ENCODE results near the gene CARNS1. TPM values are rescaled to one million over a fixed set of nuclear protein-coding genes. Genes with fewer than 3 reads are reported as not detected.

Gene CARNS1
- total and polyA plus RNA-seq, 10 of the 15 experiments (the other 5 are each of a cell fraction or from before 2014, with no cell fraction given) = 0.02 to 0.14 (median 0.10) TPM; not detected in 3

DNA sequence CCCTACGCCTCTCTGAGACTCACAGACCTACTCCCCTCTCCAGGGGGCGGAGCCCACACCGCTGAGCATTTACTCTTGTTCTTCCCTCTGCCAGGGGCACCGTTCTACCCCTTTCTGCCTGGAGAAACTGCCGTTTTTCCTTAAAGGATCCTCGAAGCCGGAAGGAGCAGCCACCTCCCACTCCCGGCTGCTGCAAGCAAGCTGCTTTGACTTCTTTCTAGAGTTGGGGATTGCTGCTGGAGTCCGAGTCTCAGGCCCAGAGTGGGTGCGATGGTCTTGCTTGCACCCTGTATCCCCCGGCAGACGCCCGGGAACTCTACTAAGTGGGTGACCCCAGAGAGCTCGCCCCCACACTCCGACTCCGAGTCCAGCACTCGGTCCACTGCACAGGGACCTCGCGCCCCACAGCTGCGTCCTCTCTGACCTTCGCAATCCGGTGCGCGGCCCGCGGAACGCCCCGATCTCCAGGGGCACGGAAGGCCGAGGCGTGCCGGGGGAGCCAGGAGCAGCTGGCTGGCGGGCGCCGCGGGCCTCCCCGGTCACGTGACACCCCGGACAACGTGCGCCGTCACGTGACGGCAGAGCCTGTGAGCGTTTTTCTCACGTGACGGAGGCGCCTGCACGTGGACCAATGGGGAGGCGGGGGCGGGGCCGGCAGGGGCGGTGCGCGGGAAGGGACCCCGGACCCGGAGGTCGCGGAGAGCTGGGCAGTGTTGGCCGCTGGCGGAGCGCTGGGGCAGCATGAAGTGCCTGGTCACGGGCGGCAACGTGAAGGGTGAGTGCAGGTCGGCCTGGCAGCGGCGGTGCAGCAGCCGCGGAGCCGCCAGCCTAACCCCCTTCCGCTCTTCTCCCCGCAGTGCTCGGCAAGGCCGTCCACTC, 23.9 kb upstream of the CARNS1 start, which contains the start of gene RAD9A (continued):
- TF ChIP-seq BCLAF1 (IDR thresholded peaks at IDR 0.05) (no peak), SREBF2 (IDR thresholded peaks at IDR 0.05; ENCODE audit: low read length) (no peak), CEBPB (IDR thresholded peaks at IDR 0.05; ENCODE audit: borderline replicate concordance in 1 of 2, low read depth in 2 of 2, low read length in 2 of 2) (no peak), ZNF24 (IDR thresholded peaks at IDR 0.05) (no peak), MEF2A (IDR thresholded peaks at IDR 0.05; ENCODE audit: insufficient read depth, low read depth, low read length) (0 out of 2 replicates have a peak, but pooled peaks have one; percentile 8), EZH2 (IDR thresholded peaks at IDR 0.05; ENCODE audit: borderline replicate concordance, control insufficient read depth, low read depth, low read length) (no peak), JUNB (IDR thresholded peaks at IDR 0.05) (no peak), MXI1 (IDR thresholded peaks at IDR 0.05; ENCODE audit: low read depth, low read length) (peak; percentile 96), TCF12 (IDR thresholded peaks at IDR 0.05; ENCODE audit: low read depth, low read length) (peak; percentile 94), REST (IDR thresholded peaks at IDR 0.05; ENCODE audit: low read depth, low read length) (no peak)
- TF ChIP-seq, protein P1, sequence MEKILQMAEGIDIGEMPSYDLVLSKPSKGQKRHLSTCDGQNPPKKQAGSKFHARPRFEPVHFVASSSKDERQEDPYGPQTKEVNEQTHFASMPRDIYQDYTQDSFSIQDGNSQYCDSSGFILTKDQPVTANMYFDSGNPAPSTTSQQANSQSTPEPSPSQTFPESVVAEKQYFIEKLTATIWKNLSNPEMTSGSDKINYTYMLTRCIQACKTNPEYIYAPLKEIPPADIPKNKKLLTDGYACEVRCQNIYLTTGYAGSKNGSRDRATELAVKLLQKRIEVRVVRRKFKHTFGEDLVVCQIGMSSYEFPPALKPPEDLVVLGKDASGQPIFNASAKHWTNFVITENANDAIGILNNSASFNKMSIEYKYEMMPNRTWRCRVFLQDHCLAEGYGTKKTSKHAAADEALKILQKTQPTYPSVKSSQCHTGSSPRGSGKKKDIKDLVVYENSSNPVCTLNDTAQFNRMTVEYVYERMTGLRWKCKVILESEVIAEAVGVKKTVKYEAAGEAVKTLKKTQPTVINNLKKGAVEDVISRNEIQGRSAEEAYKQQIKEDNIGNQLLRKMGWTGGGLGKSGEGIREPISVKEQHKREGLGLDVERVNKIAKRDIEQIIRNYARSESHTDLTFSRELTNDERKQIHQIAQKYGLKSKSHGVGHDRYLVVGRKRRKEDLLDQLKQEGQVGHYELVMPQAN (conservative IDR thresholded peaks at IDR 0.05) = peak; percentile 99
